CMK (cell line): ENCODE data around the gene LRP2.
"Not testable (repeated sequence)": the region's sequence is repeated elsewhere in the genome, so short reads cannot be mapped to it uniquely, and the experiment has no call there.

Experiments
- DNase-seq: peaks from one replicate; pipeline ENCODE4 v3.0.0-alpha.2; 2010; ENCODE audit warnings: low read depth

LRP2 gene

GRCh38 chr2:169362118-169362893 is at the start of gene LRP2:
Gene LRP2, minus strand, starts transcription at chr2:169362534. Its CDS starts 135 bp downstream, at chr2:169362399.
- DNase-seq = no peak

GRCh38 chr2:169406891-169407290 is 44.6 kb upstream of the LRP2 start:
- no peak for DNase-seq

GRCh38 chr2:169399491-169399890 is 37.2 kb upstream of the LRP2 start:
- DNase-seq = not testable (repeated sequence)

GRCh38 chr2:169397697-169398096 is 35.4 kb upstream of the LRP2 start:
- DNase-seq = no peak

GRCh38 chr2:169395821-169396374 is 33.6 kb upstream of the LRP2 start:
- no peak for DNase-seq

- no peak for DNase-seq
Measured at GRCh38 chr2:169393068-169393590, 30.8 kb upstream of the LRP2 start.

- no peak for DNase-seq
Measured at GRCh38 chr2:169391236-169391635, 28.9 kb upstream of the LRP2 start.

GRCh38 chr2:169388161-169388560 is 25.8 kb upstream of the LRP2 start:
- DNase-seq = no peak

- DNase-seq = no peak
Measured at GRCh38 chr2:169386722-169387121, 24.4 kb upstream of the LRP2 start.

- no peak for DNase-seq
Measured at GRCh38 chr2:169384816-169385215, 22.5 kb upstream of the LRP2 start.

- DNase-seq = no peak
Measured at GRCh38 chr2:169372561-169372960, 10.2 kb upstream of the LRP2 start.

GRCh38 chr2:169366066-169366465 is 3.7 kb upstream of the LRP2 start:
- no peak for DNase-seq

- DNase-seq = no peak
Measured at GRCh38 chr2:169365029-169365480, 2.7 kb upstream of the LRP2 start.

- DNase-seq = no peak
Measured at GRCh38 chr2:169363560-169364150, 1.3 kb upstream of the LRP2 start.

- DNase-seq = no peak
Measured at GRCh38 chr2:169362894-169363559, 693 bp upstream of the LRP2 start.

- DNase-seq = no peak
Measured at GRCh38 chr2:169361706-169362117, 622 bp downstream of the LRP2 start.

- no peak for DNase-seq
Measured at GRCh38 chr2:169360984-169361705, 1.2 kb downstream of the LRP2 start.

- no peak for DNase-seq
Measured at GRCh38 chr2:169358016-169358415, 4.3 kb downstream of the LRP2 start.

- no peak for DNase-seq
Measured at GRCh38 chr2:169354244-169354643, 8.1 kb downstream of the LRP2 start.

- no peak for DNase-seq
Measured at GRCh38 chr2:169351725-169352124, 10.6 kb downstream of the LRP2 start.

- DNase-seq = no peak
Measured at GRCh38 chr2:169349535-169349934, 12.8 kb downstream of the LRP2 start.
